H1 (cell line): ENCODE measurements around the gene SEC61G. TPM values are rescaled to one million over a fixed set of nuclear protein-coding genes. Genes with fewer than 3 reads are reported as not detected.

Experiments used
- CTCF ChIA-PET: fragments of 300-600 bp; sonication (Branson Sonifier 250); formaldehyde crosslinking; loops from one replicate; lab custom pipeline; 2021; ENCODE audit not compliant: partially characterized antibody; lab: Charles Lee
- POLR2A ChIA-PET: fragments of 300-600 bp; sonication (Branson Sonifier 250); formaldehyde crosslinking; loops from one replicate; lab custom pipeline; 2021; ENCODE audit warnings: inconsistent platforms; ENCODE audit not compliant: partially characterized antibody; lab: Charles Lee
- DNase-seq, 2 experiments: peaks; one replicate each; pipeline versions ENCODE4 v3.0.0 to v3.0.0-alpha.2; 2010 to 2022; ENCODE audit warnings: low spot score in 2 of 2, low read depth in 1 of 2, mixed read lengths in 1 of 2
- FAIRE-seq: peaks from 2 replicates; lab custom pipeline; 2011; peaks lifted over from hg19 to GRCh38; lab: Jason Lieb, UNC
- H2AFZ ChIP-seq: 2 replicates; pipeline ENCODE4 v1.8.1; 2012; ENCODE audit warnings: low read length, inconsistent platforms
- H2AK5ac ChIP-seq: 2 replicates; pipeline ENCODE4 v1.6.1; 2013; ENCODE audit warnings: low read depth, low read length
- H2BK120ac ChIP-seq: replicated peaks from 2 replicates; pipeline ENCODE3; 2013; ENCODE audit warnings: low read depth, low read length, inconsistent platforms
- H2BK12ac ChIP-seq: 2 replicates; pipeline ENCODE4 v1.6.1; 2013; ENCODE audit warnings: low read depth, low read length
- H2BK15ac ChIP-seq: 2 replicates; pipeline ENCODE4 v1.6.1; 2013; ENCODE audit warnings: low read length
- H2BK20ac ChIP-seq: 2 replicates; pipeline ENCODE4 v1.6.1; 2013; ENCODE audit warnings: low read length
- H2BK5ac ChIP-seq: 2 replicates; pipeline ENCODE4 v1.6.1; 2013; ENCODE audit warnings: low read depth, low read length
- H3K14ac ChIP-seq: 2 replicates; pipeline ENCODE4 v1.6.1; 2013; ENCODE audit warnings: inconsistent platforms; ENCODE audit not compliant: insufficient read length
- H3K18ac ChIP-seq: 2 replicates; pipeline ENCODE4 v1.6.1; 2013; ENCODE audit warnings: low read length; ENCODE audit errors: extremely low read depth
- H3K23ac ChIP-seq: 2 replicates; pipeline ENCODE4 v1.6.1; 2013; ENCODE audit warnings: inconsistent platforms; ENCODE audit not compliant: insufficient read length
- H3K23me2 ChIP-seq: 2 replicates; pipeline ENCODE4 v1.6.1; 2013; ENCODE audit warnings: low read depth, low read length
- H3K27ac ChIP-seq: 2 replicates; pipeline ENCODE4 v1.6.1; 2011; ENCODE audit warnings: low read depth, low read length, inconsistent platforms
- H3K27me3 ChIP-seq, 4 experiments: replicated peaks in 1 of 4; 1 replicate in 1 of 4; 2 replicates in 3 of 4; pipeline versions ENCODE4 v1.6.1 to v1.8.1; 2011 to 2013; ENCODE audit warnings: low read length in 3 of 4, mild to moderate bottlenecking in 3 of 4, inconsistent platforms in 2 of 4, mixed read lengths in 2 of 4, moderate library complexity in 1 of 4; ENCODE audit not compliant: control insufficient read depth in 3 of 4, insufficient read depth in 3 of 4; ENCODE audit errors: extremely low read depth in 1 of 4
- H3K36me3 ChIP-seq, 4 experiments: 2 replicates each; pipeline versions ENCODE4 v1.6.1 to v1.8.1; 2011 to 2013; ENCODE audit warnings: mild to moderate bottlenecking in 4 of 4, low read length in 3 of 4, moderate library complexity in 2 of 4, control low read depth in 1 of 4, inconsistent platforms in 1 of 4; ENCODE audit not compliant: insufficient read depth in 4 of 4, control insufficient read depth in 2 of 4
- H3K4ac ChIP-seq: replicated peaks from 2 replicates; pipeline ENCODE3; 2013; ENCODE audit warnings: low read length, low read depth, mixed read lengths, inconsistent platforms; ENCODE audit not compliant: insufficient read length
- H3K4me1 ChIP-seq, 4 experiments: replicated peaks in 1 of 4; 1 replicate in 1 of 4; 2 replicates in 3 of 4; pipeline versions ENCODE4 v1.6.1 to v1.8.1; 2011 to 2013; ENCODE audit warnings: low read length in 3 of 4, inconsistent platforms in 2 of 4, mixed read lengths in 1 of 4; ENCODE audit not compliant: insufficient read depth in 4 of 4, control insufficient read depth in 3 of 4
- H3K4me2 ChIP-seq, 2 experiments: 2 replicates each; pipeline versions ENCODE4 v1.6.1 to v1.8.1; 2011 to 2013; ENCODE audit warnings: low read depth in 2 of 2, low read length in 2 of 2, control low read depth in 1 of 2, inconsistent platforms in 1 of 2, mild to moderate bottlenecking in 1 of 2; ENCODE audit not compliant: insufficient read depth in 1 of 2
- H3K4me3 ChIP-seq, 4 experiments: fragments of 200-600, 300-600 bp in 1 of 4; sonication (generic), shearing (Covaris generic), sonication (Bioruptor Twin) in 1 of 4; 2 replicates each; pipeline versions ENCODE4 v1.5.1 to v1.8.1; 2011 to 2016; ENCODE audit warnings: low read length in 4 of 4, low read depth in 3 of 4, control low read depth in 2 of 4, inconsistent platforms in 2 of 4, mild to moderate bottlenecking in 2 of 4, mixed read lengths in 1 of 4, moderate library complexity in 1 of 4; ENCODE audit not compliant: insufficient read depth in 2 of 4; ENCODE audit errors: extremely low read depth in 1 of 4
- H3K56ac ChIP-seq: replicated peaks from 2 replicates; pipeline ENCODE3; 2013; ENCODE audit warnings: low read depth, mild to moderate bottlenecking, mixed read lengths, low read length, inconsistent platforms; ENCODE audit not compliant: insufficient read length
- H3K79me1 ChIP-seq: 2 replicates; pipeline ENCODE4 v1.6.1; 2013; ENCODE audit warnings: low read depth, low read length, control low read depth
- H3K79me2 ChIP-seq, 2 experiments: 2 replicates each; pipeline versions ENCODE4 v1.6.1 to v1.8.1; 2012 to 2013; ENCODE audit warnings: low read length in 2 of 2, mild to moderate bottlenecking in 2 of 2, inconsistent platforms in 1 of 2; ENCODE audit not compliant: insufficient read depth in 2 of 2, control insufficient read depth in 1 of 2
- H3K9ac ChIP-seq, 4 experiments: replicated peaks in 1 of 4; 1 replicate in 1 of 4; 2 replicates in 3 of 4; pipeline versions ENCODE4 v1.6.1 to v1.8.1; 2011 to 2013; ENCODE audit warnings: low read depth in 3 of 4, low read length in 3 of 4, control low read depth in 2 of 4, mild to moderate bottlenecking in 2 of 4, moderate library complexity in 2 of 4, inconsistent platforms in 1 of 4; ENCODE audit errors: extremely low read depth in 1 of 4
- H3K9me3 ChIP-seq, 2 experiments: 2 replicates each; pipeline versions ENCODE4 v1.6.1 to v1.8.1; 2012 to 2013; ENCODE audit warnings: mild to moderate bottlenecking in 2 of 2, moderate library complexity in 2 of 2, control low read depth in 1 of 2, inconsistent platforms in 1 of 2, low read depth in 1 of 2, low read length in 1 of 2, mixed read lengths in 1 of 2; ENCODE audit not compliant: insufficient read depth in 2 of 2
- H4K20me1 ChIP-seq, 2 experiments: replicated peaks in 1 of 2; 2 replicates each; pipeline versions ENCODE3 to v1.8.1; 2011 to 2013; ENCODE audit warnings: inconsistent platforms in 2 of 2, low read length in 2 of 2, mild to moderate bottlenecking in 1 of 2; ENCODE audit not compliant: insufficient read depth in 2 of 2, control insufficient read depth in 1 of 2
- H4K5ac ChIP-seq: 2 replicates; pipeline ENCODE4 v1.6.1; 2013; ENCODE audit warnings: low read length, low read depth, mixed read lengths, inconsistent platforms; ENCODE audit not compliant: insufficient read length
- H4K8ac ChIP-seq: 2 replicates; pipeline ENCODE4 v1.8.0; 2013; ENCODE audit warnings: mild to moderate bottlenecking, moderate library complexity, low read length, inconsistent platforms; ENCODE audit not compliant: insufficient read depth; ENCODE audit errors: extremely low read depth
- H4K91ac ChIP-seq: replicated peaks from 2 replicates; pipeline ENCODE3; 2013; ENCODE audit warnings: low read length, mixed read lengths, inconsistent platforms; ENCODE audit not compliant: insufficient read length
- ASH2L ChIP-seq: fragments of 200-600, 300-600 bp; sonication (generic); IDR thresholded peaks from one replicate; pipeline ENCODE4 v1.7.1; 2017; ENCODE audit warnings: low read length
- BCL11A ChIP-seq, 2 experiments: IDR thresholded peaks; one replicate each; pipeline ENCODE4 v1.6.1; 2011; ENCODE audit warnings: low read depth in 2 of 2, low read length in 2 of 2, mild to moderate bottlenecking in 2 of 2
- CHD2 ChIP-seq: IDR thresholded peaks from 2 replicates; pipeline ENCODE4 v1.6.1; 2012; ENCODE audit warnings: low read length, improper control_type of control experiment
- CTCF ChIP-seq, 3 experiments: IDR thresholded peaks; 1 replicate in 2 of 3; 2 replicates in 1 of 3; pipeline versions ENCODE4 v1.5.1 to v1.6.1; 2011; ENCODE audit warnings: low read length in 3 of 3, mild to moderate bottlenecking in 3 of 3, inconsistent platforms in 2 of 3, low read depth in 1 of 3, moderate library complexity in 1 of 3; ENCODE audit not compliant: insufficient read depth in 1 of 3; ENCODE audit errors: control extremely low read depth in 1 of 3
- EGR1 ChIP-seq: IDR thresholded peaks from 2 replicates; pipeline ENCODE4 v1.6.1; 2011; ENCODE audit warnings: low read depth, low read length, borderline replicate concordance
- GTF2F1 ChIP-seq: IDR thresholded peaks from 2 replicates; pipeline ENCODE4 v1.6.1; 2012; ENCODE audit warnings: low read depth, low read length, improper control_type of control experiment, borderline replicate concordance
- HDAC6 ChIP-seq: IDR thresholded peaks from one replicate; pipeline ENCODE4 v1.7.1; 2012; ENCODE audit warnings: low read depth, mild to moderate bottlenecking, inconsistent platforms, low read length, moderate library complexity
- NRF1 ChIP-seq: IDR thresholded peaks from 2 replicates; pipeline ENCODE4 v1.6.1; 2011; ENCODE audit warnings: mild to moderate bottlenecking, low read depth, low read length, improper control_type of control experiment
- SIX5 ChIP-seq: IDR thresholded peaks from 2 replicates; pipeline ENCODE4 v1.6.1; 2011; ENCODE audit warnings: mild to moderate bottlenecking, low read depth, low read length
- SP2 ChIP-seq: IDR thresholded peaks from 2 replicates; pipeline ENCODE4 v1.6.1; 2012; ENCODE audit warnings: mild to moderate bottlenecking, low read length, inconsistent platforms
- TCF12 ChIP-seq: IDR thresholded peaks from 2 replicates; pipeline ENCODE4 v1.6.1; 2011; ENCODE audit warnings: low read depth, mild to moderate bottlenecking, low read length
- WGBS, 2 experiments: shearing (Covaris generic) in 1 of 2; methylation state at CpG; one replicate each; pipeline versions ENCODE4 v1.1.6 to v1.1.7; 2013 to 2015; ENCODE audit warnings: low lambda C conversion rate in 2 of 2, mixed read lengths in 2 of 2, inconsistent platforms in 1 of 2, low coverage in 1 of 2, missing lambda C conversion rate in 1 of 2; ENCODE audit not compliant: insufficient replicate concordance in 2 of 2, insufficient coverage in 1 of 2, insufficient read length in 1 of 2; ENCODE audit errors: extremely low coverage in 1 of 2, missing lambda C conversion rate in 1 of 2; 5-methylcytosine and 5-hydroxymethylcytosine counted together
- polyA plus RNA-seq, 7 experiments: library from polyadenylated mRNA; depleted of rRNA in 3 of 7; stranded (reverse) in 5 of 7; unstranded in 2 of 7; fragments of >200 nt in 5 of 7; fragments of 200-250 nt in 2 of 7; gene quantifications; 1 replicate in 5 of 7; 2 replicates in 1 of 7; 4 replicates in 1 of 7; pipeline versions ENCODE4 v1.2.1 to v1.2.3, GENCODE V29; 2011 to 2013; ENCODE audit warnings: missing spikeins in 2 of 7, mixed read lengths in 2 of 7
- total RNA-seq: library from RNA; stranded (reverse); fragmentation: NEBNext Ultra II Directional; extraction: Animal tissue kit (Norgen Biotek cat#: 25700); gene quantifications from 2 replicates; pipeline ENCODE4 v1.2.1, GENCODE V29; 2021

The SEC61G gene
- total and polyA plus RNA-seq, 2 of the 8 experiments (the other 6 are each of a cell fraction or from before 2014, with no cell fraction given): 142 to 274 TPM

- Histone ChIP-seq H2BK20ac (no peak overlapping the region), H4K20me1 (no peaks in the 10 kb centered on the region), H3K9ac (no peak overlapping the region), H3K4ac (no peak overlapping the region), H3K79me2 (no peaks in the 10 kb centered on the region), H4K5ac (no peak overlapping the region), H3K27me3 (no peaks in the 10 kb centered on the region), H4K8ac (no peak overlapping the region), H3K4me1 (peaks cover 0 to 5% (median 2%) of the 10 kb centered on the region in 4 experiments; a peak in 3 of 7 replicates), H3K4me3 (no peak overlapping the region), H3K23ac (no peak overlapping the region), H3K18ac (no peak overlapping the region), H3K56ac (no peak overlapping the region), H3K4me2 (no peak overlapping the region), H3K9me3 (no peaks in the 10 kb centered on the region), H2BK15ac (no peak overlapping the region), H2BK120ac (no peak overlapping the region), H3K79me1 (no peaks in the 10 kb centered on the region; the same call in 1 of the 2 replicates), H4K91ac (no peak overlapping the region), H3K14ac (no peak overlapping the region), H3K36me3 (no peaks in the 10 kb centered on the region), H2BK12ac (no peak overlapping the region), H3K23me2 (no peaks in the 10 kb centered on the region), H2AFZ (no peak overlapping the region), H2AK5ac (no peak overlapping the region), H3K27ac (no peak overlapping the region), H2BK5ac (no peak overlapping the region)
- no peak for FAIRE-seq
- ChIA-PET POLR2A (no interaction called here), CTCF (no interaction called here)
- DNase-seq: no peak
- 100% methylated on average over 1 of the region's 1 CpG; no CpG with 5 or more reads in 1 of the 2 experiments for WGBS, 2 experiments
- TF ChIP-seq TCF12 (no peak), EGR1 (no peak), NRF1 (no peak), HDAC6 (no peak), BCL11A (IDR thresholded peaks at IDR 0.05; ENCODE audit: low read depth in 2 of 2, low read length in 2 of 2) (no peak), CTCF (IDR thresholded peaks at IDR 0.05; ENCODE audit: control extremely low read depth in 1 of 3, insufficient read depth in 1 of 3, low read depth in 1 of 3, low read length in 3 of 3) (no peak), GTF2F1 (no peak), ASH2L (no peak), CHD2 (no peak), SP2 (no peak), SIX5 (no peak)
Observed at GRCh38 chr7:54729107-54729506, 29.9 kb downstream of the SEC61G start.
